IMR-90 (cell line): Measurements from ENCODE around the gene SLC25A34. TPM values are rescaled to one million over a fixed set of nuclear protein-coding genes. Genes with fewer than 3 reads are reported as not detected.

Experiments
- ATAC-seq: fragments of 200-7000 bp; cut with Tn5 transposase; 2 replicates; pipeline ENCODE4 v1.9.1; 2020; ENCODE audit warnings: low read depth, mild to moderate bottlenecking, moderate library complexity
- BruUV-seq: library from RNA; stranded (reverse); fragments of 400-500 nt; replicated peaks from 2 replicates; lab custom pipeline; 2021; lab: Mats Ljungman, UMichigan
- CTCF ChIA-PET: fragments of 300-600 bp; formaldehyde crosslinking; extraction: SDS; loops from one replicate; lab custom pipeline; 2021; ENCODE audit warnings: antibody characterized with exemption; lab: Yijun Ruan, JAX
- POLR2A ChIA-PET: fragments of 300-600 bp; sonication (Branson Sonifier 250); formaldehyde crosslinking; loops from one replicate; lab custom pipeline; 2022; ENCODE audit warnings: antibody characterized with exemption; ENCODE audit not compliant: unreplicated experiment; lab: Charles Lee
- DNase-seq: peaks from one replicate; pipeline ENCODE4 v3.0.0; 2013
- H2AFZ ChIP-seq: replicated peaks from 2 replicates; pipeline ENCODE3; 2013; ENCODE audit warnings: low read length, mild to moderate bottlenecking; ENCODE audit not compliant: poor library complexity
- H2AK5ac ChIP-seq: 2 replicates; pipeline ENCODE4 v1.6.1; 2013; ENCODE audit warnings: low read depth, low read length, inconsistent platforms
- H2AK9ac ChIP-seq: replicated peaks from 2 replicates; pipeline ENCODE3; 2013; ENCODE audit warnings: mild to moderate bottlenecking, low read depth, low read length, moderate library complexity; ENCODE audit not compliant: poor library complexity
- H2BK120ac ChIP-seq: 2 replicates; pipeline ENCODE4 v1.6.1; 2013; ENCODE audit warnings: low read depth, low read length, inconsistent platforms
- H2BK15ac ChIP-seq: 3 replicates; pipeline ENCODE4 v1.6.1; 2013; ENCODE audit warnings: low read depth, low read length, inconsistent platforms
- H2BK20ac ChIP-seq: 2 replicates; pipeline ENCODE4 v1.6.1; 2013; ENCODE audit warnings: low read depth, mild to moderate bottlenecking, inconsistent platforms, low read length, moderate library complexity
- H2BK5ac ChIP-seq: 2 replicates; pipeline ENCODE4 v1.6.1; 2013; ENCODE audit warnings: mild to moderate bottlenecking, low read depth, low read length, inconsistent platforms; ENCODE audit not compliant: poor library complexity, severe bottlenecking
- H3K14ac ChIP-seq: replicated peaks from 2 replicates; pipeline ENCODE4 v1.6.1; 2013; ENCODE audit warnings: low read depth, low read length, inconsistent platforms
- H3K18ac ChIP-seq: 2 replicates; pipeline ENCODE4 v1.6.1; 2013; ENCODE audit warnings: low read depth, low read length, control low read depth
- H3K23ac ChIP-seq: 2 replicates; pipeline ENCODE4 v1.6.1; 2013; ENCODE audit warnings: low read depth, low read length, inconsistent platforms
- H3K27ac ChIP-seq: 2 replicates; pipeline ENCODE4 v1.5.1; 2013; ENCODE audit warnings: mild to moderate bottlenecking, control low read depth, low read length; ENCODE audit not compliant: insufficient read depth
- H3K27me3 ChIP-seq: 2 replicates; pipeline ENCODE4 v1.6.1; 2013; ENCODE audit warnings: low read length; ENCODE audit not compliant: control insufficient read depth, insufficient read depth
- H3K36me3 ChIP-seq: 2 replicates; pipeline ENCODE4 v1.6.1; 2013; ENCODE audit warnings: low read length, mixed read lengths; ENCODE audit not compliant: control insufficient read depth, insufficient read depth
- H3K4ac ChIP-seq: 2 replicates; pipeline ENCODE4 v1.6.1; 2013; ENCODE audit warnings: low read depth, low read length, inconsistent platforms
- H3K4me1 ChIP-seq: 2 replicates; pipeline ENCODE4 v1.6.1; 2013; ENCODE audit warnings: low read length, mixed read lengths; ENCODE audit not compliant: control insufficient read depth, insufficient read depth
- H3K4me2 ChIP-seq: 2 replicates; pipeline ENCODE4 v1.6.1; 2013; ENCODE audit warnings: low read depth, mild to moderate bottlenecking, control low read depth, low read length, moderate library complexity
- H3K4me3 ChIP-seq: 2 replicates; pipeline ENCODE4 v1.5.1; 2013; ENCODE audit warnings: low read depth, mild to moderate bottlenecking, control low read depth, low read length, moderate library complexity; ENCODE audit not compliant: insufficient read depth
- H3K56ac ChIP-seq: 2 replicates; pipeline ENCODE4 v1.6.1; 2013; ENCODE audit warnings: low read length, inconsistent platforms; ENCODE audit not compliant: insufficient read depth; ENCODE audit errors: extremely low read depth
- H3K79me1 ChIP-seq, 2 experiments: 2 replicates each; pipeline ENCODE4 v1.6.1; 2013; ENCODE audit warnings: low read length in 2 of 2, inconsistent platforms in 1 of 2, low read depth in 1 of 2
- H3K9ac ChIP-seq: 2 replicates; pipeline ENCODE4 v1.6.1; 2013; ENCODE audit warnings: low read depth, low read length, control low read depth
- H3K9me1 ChIP-seq: 2 replicates; pipeline ENCODE4 v1.6.1; 2013; ENCODE audit warnings: low read length, inconsistent platforms; ENCODE audit not compliant: insufficient read depth
- H3K9me3 ChIP-seq: 2 replicates; pipeline ENCODE4 v1.6.1; 2013; ENCODE audit warnings: low read length; ENCODE audit not compliant: control insufficient read depth, insufficient read depth
- H4K20me1 ChIP-seq: 2 replicates; pipeline ENCODE4 v1.6.1; 2013; ENCODE audit warnings: low read length, inconsistent platforms; ENCODE audit not compliant: insufficient read depth
- H4K5ac ChIP-seq: 2 replicates; pipeline ENCODE4 v1.6.1; 2013; ENCODE audit warnings: mild to moderate bottlenecking, low read depth, low read length, control low read depth
- H4K8ac ChIP-seq, 2 experiments: 2 replicates each; pipeline ENCODE4 v1.6.1; 2013; ENCODE audit warnings: low read depth in 2 of 2, low read length in 2 of 2, control low read depth in 1 of 2, inconsistent platforms in 1 of 2
- H4K91ac ChIP-seq: 2 replicates; pipeline ENCODE4 v1.6.1; 2013; ENCODE audit warnings: low read depth, low read length, inconsistent platforms; ENCODE audit not compliant: insufficient read depth
- BHLHE40 ChIP-seq: fragments of 150-350 bp; IDR thresholded peaks from 2 replicates; pipeline ENCODE4 v1.6.1; 2016; ENCODE audit warnings: mild to moderate bottlenecking, low read depth, low read length
- CEBPB ChIP-seq: IDR thresholded peaks from 2 replicates; pipeline ENCODE4 v1.6.1; 2012; ENCODE audit warnings: low read depth, low read length, improper control_type of control experiment
- CTCF ChIP-seq: conservative IDR thresholded peaks from 2 replicates; pipeline ENCODE4 v1.5.1; 2012; ENCODE audit warnings: mild to moderate bottlenecking, low read depth, low read length, improper control_type of control experiment
- ELK1 ChIP-seq: fragments of 150-350 bp; IDR thresholded peaks from 2 replicates; pipeline ENCODE4 v1.6.1; 2016; ENCODE audit warnings: low read depth, mild to moderate bottlenecking, low read length, moderate library complexity, borderline replicate concordance
- FOS ChIP-seq: fragments of 150-350 bp; IDR thresholded peaks from 2 replicates; pipeline ENCODE4 v1.6.1; 2016; ENCODE audit warnings: low read depth, low read length
- MAFK ChIP-seq: IDR thresholded peaks from 2 replicates; pipeline ENCODE4 v1.6.1; 2012; ENCODE audit warnings: low read depth, low read length, improper control_type of control experiment
- MAZ ChIP-seq: IDR thresholded peaks from 2 replicates; pipeline ENCODE4 v1.6.1; 2012; ENCODE audit warnings: low read depth, mild to moderate bottlenecking, low read length, improper control_type of control experiment, moderate library complexity, borderline replicate concordance
- POLR2A ChIP-seq: IDR thresholded peaks from 2 replicates; pipeline ENCODE4 v1.6.1; 2012; ENCODE audit warnings: mild to moderate bottlenecking, low read depth, low read length
- RCOR1 ChIP-seq: IDR thresholded peaks from 2 replicates; pipeline ENCODE4 v1.6.1; 2012; ENCODE audit warnings: mild to moderate bottlenecking, low read length, improper control_type of control experiment; ENCODE audit not compliant: insufficient replicate concordance
- RFX5 ChIP-seq: IDR thresholded peaks from 2 replicates; pipeline ENCODE4 v1.8.0; 2012; ENCODE audit warnings: low read depth, mild to moderate bottlenecking, low read length, moderate library complexity
- WGBS, 2 experiments: methylation state at CpG; one replicate each; pipeline versions ENCODE4 v1.1.5 to v1.1.7; 2013; ENCODE audit warnings: missing lambda C conversion rate in 2 of 2; ENCODE audit not compliant: insufficient read length in 1 of 2; ENCODE audit errors: extremely low coverage in 2 of 2; 5-methylcytosine and 5-hydroxymethylcytosine counted together
- dilution Hi-C: fragments of 300-500 bp; cut with HindIII; formaldehyde crosslinking; loops from one replicate; pipeline ENCODE4 v1.14.3; 2018; ENCODE audit warnings: low sequenced_read_pairs; ENCODE audit not compliant: unreplicated experiment
- in situ Hi-C: fragments of 300-500 bp; cut with MboI; formaldehyde crosslinking; loops from 3 replicates; pipeline ENCODE4 v1.14.3; 2019; ENCODE audit warnings: low sequenced_read_pairs, inconsistent platforms, mixed read lengths
- intact Hi-C: fragments of 100-400 bp; cut with micrococcal nuclease; formaldehyde crosslinking; loops from 2 replicates; pipeline ENCODE4 v1.10.0; 2022
- polyA plus RNA-seq, 3 experiments: library from polyadenylated mRNA; depleted of rRNA; stranded (reverse); fragments of >200 nt; gene quantifications; 2 replicates each; pipeline ENCODE4 v1.2.3, GENCODE V29; 2012; ENCODE audit warnings: low replicate concordance in 1 of 3
- total RNA-seq: library from RNA; depleted of rRNA; stranded (reverse); fragments of >200 nt; gene quantifications from 2 replicates; pipeline ENCODE4 v1.2.3, GENCODE V29; 2012

Gene SLC25A34
- total and polyA plus RNA-seq, 2 of the 4 experiments (the other 2 are of a cell fraction): under 0.01 to 0.72 TPM

- dilution Hi-C loops (no loop called here), intact Hi-C loops (no loop called here), in situ Hi-C loops (no loop called here)
- no peak overlapping the region for H2AK9ac ChIP-seq
- H4K8ac ChIP-seq: no peak overlapping the region
- no peak overlapping the region for H2BK120ac ChIP-seq
- H3K36me3 ChIP-seq: no peaks in the 10 kb centered on the region
- ATAC-seq (no peak), DNase-seq (no peak)
- H3K4ac ChIP-seq: no peak overlapping the region
- ChIA-PET POLR2A (interaction anchor here (0.6 kb wide), 2 partner anchors 50 to 248 kb away, joined by 4 to 6 read pairs; no protein-coding TSS in a partner anchor), CTCF (no interaction called here)
- BruUV-seq: no TSS peak
- H4K5ac ChIP-seq: no peak overlapping the region
- no peak for TF ChIP-seq FOS
- no peak for TF ChIP-seq MAFK
- TF ChIP-seq CTCF: no peak
- TF ChIP-seq MAZ: no peak
- TF ChIP-seq ELK1: no peak
- no peak for TF ChIP-seq BHLHE40
- no peak for TF ChIP-seq CEBPB
- no peak for TF ChIP-seq RFX5
- no peak for TF ChIP-seq RCOR1
- no peak for TF ChIP-seq POLR2A
- no peak overlapping the region for H3K14ac ChIP-seq
- WGBS, 2 experiments: 77% methylated on average over 6 of the region's 21 CpGs; no CpG with 5 or more reads in 1 of the 2 experiments
- no peak overlapping the region for H2BK5ac ChIP-seq
- H3K9me1 ChIP-seq: peaks cover 4% of the 10 kb centered on the region; the same call in 1 of the 2 replicates
- no peak overlapping the region for H3K27ac ChIP-seq
- no peak overlapping the region for H2AK5ac ChIP-seq
- H3K4me1 ChIP-seq: peaks cover 15% of the 10 kb centered on the region
- no peak overlapping the region for H3K4me3 ChIP-seq
- no peak overlapping the region for H3K4me2 ChIP-seq
- no peak overlapping the region for H4K91ac ChIP-seq
- no peak overlapping the region for H2BK20ac ChIP-seq
- H3K27me3 ChIP-seq: no peaks in the 10 kb centered on the region
- H3K9me3 ChIP-seq: no peaks in the 10 kb centered on the region
- peak overlapping the region; percentile 48 for H2AFZ ChIP-seq
- H4K20me1 ChIP-seq: peaks cover 8% of the 10 kb centered on the region
- H3K79me1 ChIP-seq: peaks cover 4 to 24% of the 10 kb centered on the region in 2 experiments; a peak in 3 of 4 replicates
- no peak overlapping the region for H3K56ac ChIP-seq
- H2BK15ac ChIP-seq: no peak overlapping the region
- no peak overlapping the region for H3K18ac ChIP-seq
- no peak overlapping the region for H3K23ac ChIP-seq
- no peak overlapping the region for H3K9ac ChIP-seq
Observed at GRCh38 chr1:15756143-15757015, 20.3 kb downstream of the SLC25A34 start.
